Liver (tissue), 3 donors: ENCODE data around the gene PPP1R9A.

Experiments used
- ATF3 ChIP-seq: IDR thresholded peaks from 2 replicates; pipeline ENCODE4 v1.6.1; 2016; ENCODE audit warnings: antibody characterized with exemption
- CTCF ChIP-seq: fragments of 150-350 bp; IDR thresholded peaks from 2 replicates; pipeline ENCODE4 v1.5.1; 2017; ENCODE audit warnings: improper control_type of control experiment, low read depth, low read length; ENCODE audit not compliant: missing input control
- FOXA1 ChIP-seq: IDR thresholded peaks from 2 replicates; pipeline ENCODE4 v1.6.1; 2016; ENCODE audit warnings: antibody characterized with exemption
- GABPA ChIP-seq, 2 donors: IDR thresholded peaks in 1 of 2; conservative IDR thresholded peaks in 1 of 2; 2 replicates each; pipeline ENCODE4 v1.6.1; 2016; ENCODE audit warnings: antibody characterized with exemption in 2 of 2, mild to moderate bottlenecking in 1 of 2, moderate library complexity in 1 of 2
- HNF4A ChIP-seq, 2 donors: conservative IDR thresholded peaks; 2 replicates each; pipeline ENCODE4 v1.6.1; 2016; ENCODE audit warnings: antibody characterized with exemption in 2 of 2, mild to moderate bottlenecking in 2 of 2
- JUND ChIP-seq, 2 donors: IDR thresholded peaks; 2 replicates each; pipeline ENCODE4 v1.6.1; 2016; ENCODE audit warnings: antibody characterized with exemption in 2 of 2
- MAX ChIP-seq: IDR thresholded peaks from 2 replicates; pipeline ENCODE4 v1.6.1; 2016; ENCODE audit warnings: antibody characterized with exemption
- RAD21 ChIP-seq, 2 donors: IDR thresholded peaks; 2 replicates each; pipeline ENCODE4 v1.6.1; 2016; ENCODE audit warnings: antibody characterized with exemption in 2 of 2, mild to moderate bottlenecking in 2 of 2
- REST ChIP-seq: IDR thresholded peaks from 2 replicates; pipeline ENCODE4 v1.6.1; 2016; ENCODE audit warnings: antibody characterized with exemption, mild to moderate bottlenecking
- SP1 ChIP-seq: IDR thresholded peaks from 2 replicates; pipeline ENCODE4 v1.6.1; 2018; ENCODE audit warnings: antibody characterized with exemption, mild to moderate bottlenecking
- TAF1 ChIP-seq: conservative IDR thresholded peaks from 2 replicates; pipeline ENCODE4 v1.6.1; 2016; ENCODE audit warnings: antibody characterized with exemption, mild to moderate bottlenecking
- YY1 ChIP-seq: IDR thresholded peaks from 2 replicates; pipeline ENCODE4 v1.6.1; 2016; ENCODE audit warnings: antibody characterized with exemption, mild to moderate bottlenecking
- ZBTB33 ChIP-seq: IDR thresholded peaks from 2 replicates; pipeline ENCODE4 v1.6.1; 2016; ENCODE audit warnings: antibody characterized with exemption
- donor health status: healthy.
- donor health status: healthy.

GRCh38 chr7:94909179-94909466 is 1.7 kb downstream of the PPP1R9A start:
- TF ChIP-seq YY1 (no peak), CTCF (no peak), ZBTB33 (no peak), TAF1 (no peak), ATF3 (no peak), HNF4A (conservative IDR thresholded peaks at IDR 0.05) (no peak), GABPA (IDR thresholded peaks at IDR 0.05 in 1 of 2, conservative IDR thresholded peaks at IDR 0.05 in 1 of 2) (no peak), MAX (no peak), SP1 (no peak), FOXA1 (no peak), JUND (IDR thresholded peaks at IDR 0.05) (no peak), RAD21 (IDR thresholded peaks at IDR 0.05) (no peak), REST (no peak)
